Fibroblast of villous mesenchyme (primary cell): Measurements from ENCODE around the gene TFB1M. TPM values are rescaled to one million over a fixed set of nuclear protein-coding genes. Genes with fewer than 3 reads are reported as not detected.

Experiments
- DNase-seq: peaks from one replicate; pipeline ENCODE4 v3.0.0-alpha.2; 2010; ENCODE audit warnings: low read depth
- H3K4me3 ChIP-seq: 2 replicates; pipeline ENCODE4 v1.5.1; 2011; ENCODE audit warnings: low read depth, mild to moderate bottlenecking, low read length
- total RNA-seq: library from RNA; depleted of rRNA; stranded (reverse); fragments of >200 nt; gene quantifications from 2 replicates; pipeline ENCODE4 v1.2.3, GENCODE V29; 2012
- TF ChIP-seq, protein P1 (sequence below): IDR thresholded peaks from 2 replicates; pipeline ENCODE4 v1.5.1; 2012; ENCODE audit warnings: low read depth, mild to moderate bottlenecking, low read length; ENCODE audit not compliant: insufficient read depth

Gene TFB1M
- total RNA-seq, 1 donor, result 29.8 TPM

DNA sequence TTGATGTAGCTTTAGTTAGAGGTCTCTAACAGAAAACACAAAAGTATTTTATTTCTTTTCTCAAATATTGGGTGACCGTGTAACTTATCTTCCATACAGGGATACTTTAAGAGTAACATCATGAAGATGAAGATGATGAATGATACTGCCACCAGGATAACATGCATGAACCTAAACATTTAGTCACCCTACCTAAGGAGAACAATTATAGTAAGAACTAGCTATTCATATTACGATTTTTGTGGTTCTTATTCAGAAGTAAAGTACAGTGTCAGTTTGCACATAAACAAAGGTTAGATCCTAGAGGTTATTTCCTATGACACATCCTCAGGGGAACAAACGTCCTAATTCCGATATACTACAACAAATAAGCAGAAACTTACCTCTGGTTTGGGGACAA is 29.5 kb downstream of the TFB1M start:
- no peak overlapping the region for H3K4me3 ChIP-seq
- no peak for DNase-seq
- TF ChIP-seq, protein P1, sequence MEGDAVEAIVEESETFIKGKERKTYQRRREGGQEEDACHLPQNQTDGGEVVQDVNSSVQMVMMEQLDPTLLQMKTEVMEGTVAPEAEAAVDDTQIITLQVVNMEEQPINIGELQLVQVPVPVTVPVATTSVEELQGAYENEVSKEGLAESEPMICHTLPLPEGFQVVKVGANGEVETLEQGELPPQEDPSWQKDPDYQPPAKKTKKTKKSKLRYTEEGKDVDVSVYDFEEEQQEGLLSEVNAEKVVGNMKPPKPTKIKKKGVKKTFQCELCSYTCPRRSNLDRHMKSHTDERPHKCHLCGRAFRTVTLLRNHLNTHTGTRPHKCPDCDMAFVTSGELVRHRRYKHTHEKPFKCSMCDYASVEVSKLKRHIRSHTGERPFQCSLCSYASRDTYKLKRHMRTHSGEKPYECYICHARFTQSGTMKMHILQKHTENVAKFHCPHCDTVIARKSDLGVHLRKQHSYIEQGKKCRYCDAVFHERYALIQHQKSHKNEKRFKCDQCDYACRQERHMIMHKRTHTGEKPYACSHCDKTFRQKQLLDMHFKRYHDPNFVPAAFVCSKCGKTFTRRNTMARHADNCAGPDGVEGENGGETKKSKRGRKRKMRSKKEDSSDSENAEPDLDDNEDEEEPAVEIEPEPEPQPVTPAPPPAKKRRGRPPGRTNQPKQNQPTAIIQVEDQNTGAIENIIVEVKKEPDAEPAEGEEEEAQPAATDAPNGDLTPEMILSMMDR, result no peak

- no peak overlapping the region for H3K4me3 ChIP-seq
- TF ChIP-seq, protein P1, result no peak
- no peak for DNase-seq
These were observed 35.8 kb downstream of the TFB1M start for GRCh38 chr6:155278319-155279049.

DNA sequence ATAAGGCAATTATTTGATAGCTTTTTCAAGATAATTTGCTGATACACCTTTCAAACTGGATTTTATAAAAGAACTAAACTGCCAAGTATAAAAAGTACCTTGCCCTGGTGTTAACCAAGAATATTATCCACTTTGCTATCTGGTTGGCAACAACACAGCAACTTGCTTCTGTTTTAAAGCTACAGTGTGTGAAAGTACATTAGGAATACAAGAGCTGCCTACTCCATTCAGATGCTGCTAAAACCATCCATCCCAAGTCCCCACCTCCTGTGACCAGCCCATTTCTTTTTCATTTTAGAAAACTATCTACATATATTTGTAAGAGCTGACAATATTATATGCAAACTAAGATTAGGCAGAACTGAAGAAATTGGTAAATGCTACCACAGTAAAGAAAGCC is 37.6 kb downstream of the TFB1M start:
- H3K4me3 ChIP-seq, result no peak overlapping the region
- no peak for DNase-seq
- TF ChIP-seq, protein P1, result no peak

GRCh38 chr6:155275808-155276480 is 38.3 kb downstream of the TFB1M start:
- TF ChIP-seq, protein P1, result no peak

GRCh38 chr6:155274533-155274932 is 39.8 kb downstream of the TFB1M start:
- no peak overlapping the region for H3K4me3 ChIP-seq
- TF ChIP-seq, protein P1, result no peak
- DNase-seq, result peak; percentile 36

More at GRCh38 chr6:155275808-155276480, 38.3 kb downstream of the TFB1M start:
- no peak overlapping the region for H3K4me3 ChIP-seq
- peak; percentile 20 for DNase-seq

DNA sequence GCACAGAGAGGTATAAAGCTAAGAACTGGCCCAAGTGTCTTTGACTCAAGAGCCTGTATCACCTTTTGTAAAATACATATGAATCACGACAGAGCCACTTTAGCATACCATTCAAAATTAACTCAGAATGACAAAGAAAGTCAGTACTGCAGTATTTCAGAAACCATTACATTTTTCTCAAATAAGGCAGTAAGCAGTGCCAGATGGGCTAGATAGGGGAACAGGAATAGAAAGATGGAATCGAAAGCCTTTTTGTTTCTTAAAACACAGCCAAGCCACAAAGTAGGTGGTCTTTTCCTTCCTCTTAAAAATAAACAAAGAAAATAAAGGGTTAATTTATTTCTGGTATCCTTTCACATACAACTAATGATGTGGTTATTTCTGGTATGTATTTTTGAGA is 40.2 kb downstream of the TFB1M start:
- DNase-seq, result no peak
- no peak overlapping the region for H3K4me3 ChIP-seq
- TF ChIP-seq, protein P1, result no peak
